Upper lobe of left lung (tissue), 4 donors: Measurements from ENCODE around the gene ZNF600.
"Not testable (repeated sequence)": the region's sequence is repeated elsewhere in the genome, so short reads cannot be mapped to it uniquely, and the experiment has no call there.

Experiments
- POLR2A ChIP-seq, 4 donors: fragments of 450-650 bp; IDR thresholded peaks; one replicate each; pipeline ENCODE4 v1.5.1; 2016 to 2017; ENCODE audit warnings: antibody characterized with exemption in 4 of 4, mild to moderate bottlenecking in 2 of 4
- TF ChIP-seq, protein P1 (sequence below), 6 experiments: fragments of 450-650 bp in 4 of 6; fragments of 200-600 bp in 2 of 6; sonication (generic) in 2 of 6; IDR thresholded peaks; one replicate each; pipeline ENCODE4 v1.5.1; 2016 to 2019; ENCODE audit warnings: antibody characterized with exemption in 6 of 6

DNA sequence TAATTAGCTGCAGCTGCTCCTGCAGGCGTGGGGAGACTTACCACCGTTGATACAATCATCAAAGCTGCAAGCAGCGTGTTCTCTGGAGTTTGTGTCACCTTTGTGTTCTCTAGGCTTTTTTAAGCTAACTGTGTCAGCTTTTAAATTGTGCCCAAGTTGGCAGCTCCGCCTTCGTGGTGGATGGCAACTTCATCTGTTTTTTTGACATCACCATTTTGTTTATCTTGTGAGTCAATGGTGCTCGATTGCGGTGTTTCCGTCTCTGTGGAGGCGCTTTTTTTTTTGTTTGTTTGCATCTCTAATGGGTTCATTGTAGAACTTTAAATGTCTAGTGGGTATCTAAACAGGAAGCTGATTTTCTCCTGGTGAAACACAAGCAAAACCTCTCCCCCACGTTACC is 40.7 kb downstream of the ZNF600 start:
- TF ChIP-seq, protein P1, sequence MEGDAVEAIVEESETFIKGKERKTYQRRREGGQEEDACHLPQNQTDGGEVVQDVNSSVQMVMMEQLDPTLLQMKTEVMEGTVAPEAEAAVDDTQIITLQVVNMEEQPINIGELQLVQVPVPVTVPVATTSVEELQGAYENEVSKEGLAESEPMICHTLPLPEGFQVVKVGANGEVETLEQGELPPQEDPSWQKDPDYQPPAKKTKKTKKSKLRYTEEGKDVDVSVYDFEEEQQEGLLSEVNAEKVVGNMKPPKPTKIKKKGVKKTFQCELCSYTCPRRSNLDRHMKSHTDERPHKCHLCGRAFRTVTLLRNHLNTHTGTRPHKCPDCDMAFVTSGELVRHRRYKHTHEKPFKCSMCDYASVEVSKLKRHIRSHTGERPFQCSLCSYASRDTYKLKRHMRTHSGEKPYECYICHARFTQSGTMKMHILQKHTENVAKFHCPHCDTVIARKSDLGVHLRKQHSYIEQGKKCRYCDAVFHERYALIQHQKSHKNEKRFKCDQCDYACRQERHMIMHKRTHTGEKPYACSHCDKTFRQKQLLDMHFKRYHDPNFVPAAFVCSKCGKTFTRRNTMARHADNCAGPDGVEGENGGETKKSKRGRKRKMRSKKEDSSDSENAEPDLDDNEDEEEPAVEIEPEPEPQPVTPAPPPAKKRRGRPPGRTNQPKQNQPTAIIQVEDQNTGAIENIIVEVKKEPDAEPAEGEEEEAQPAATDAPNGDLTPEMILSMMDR (IDR thresholded peaks at IDR 0.05), result not testable (repeated sequence)
- not testable (repeated sequence) for TF ChIP-seq POLR2A (IDR thresholded peaks at IDR 0.05)
